ENCODE results near the gene NAALADL2. TPM values are rescaled to one million over a fixed set of nuclear protein-coding genes. Genes with fewer than 3 reads are reported as not detected.

The NAALADL2 gene
- total and polyA plus RNA-seq, 2 donors (not counting 1 experiment from before 2014, with no cell fraction given) = 8.8 to 11.6 TPM

GRCh38 chr3:175199961-175200360 lies 340.8 kb downstream of the NAALADL2 start:
- Histone ChIP-seq H3K4me2 (ENCODE audit: extremely low read depth, insufficient read depth, low read length) (no peak overlapping the region), H3K9ac (ENCODE audit: insufficient read depth, low read length) (no peak overlapping the region), H3K27me3 (ENCODE audit: control insufficient read depth, insufficient read depth, low read length) (no peaks in the 10 kb centered on the region), H3K9me3 (ENCODE audit: control insufficient read depth, insufficient read depth, low read depth, low read length) (no peaks in the 10 kb centered on the region), H4K20me1 (ENCODE audit: control insufficient read depth, extremely low read depth, insufficient read depth, low read length) (no peaks in the 10 kb centered on the region), H3K4me3 (replicated peaks in 1 of 4; ENCODE audit: control extremely low read depth in 1 of 4, insufficient read depth in 1 of 4, low read depth in 3 of 4, low read length in 4 of 4) (no peak overlapping the region), H3K36me3 (ENCODE audit: control insufficient read depth, insufficient read depth, low read length) (no peaks in the 10 kb centered on the region), H3K79me2 (ENCODE audit: control insufficient read depth, insufficient read depth, low read length) (no peaks in the 10 kb centered on the region), H3K27ac (ENCODE audit: insufficient read depth, low read length) (no peak overlapping the region), H3K4me1 (ENCODE audit: control insufficient read depth, extremely low read depth, insufficient read depth, low read length) (no peaks in the 10 kb centered on the region), H2AFZ (ENCODE audit: low read length) (no peak overlapping the region)
- peak in 1 of 2 donors; percentile 65 for DNase-seq (ENCODE audit: low read depth in 2 of 2)
- TF ChIP-seq CTCF (conservative IDR thresholded peaks at IDR 0.05 in 1 of 2, IDR thresholded peaks at IDR 0.05 in 1 of 2; ENCODE audit: low read depth in 1 of 2, low read length in 2 of 2) (no peak), EZH2 (IDR thresholded peaks at IDR 0.05; ENCODE audit: low read length, missing control alignments) (no peak)

DNA sequence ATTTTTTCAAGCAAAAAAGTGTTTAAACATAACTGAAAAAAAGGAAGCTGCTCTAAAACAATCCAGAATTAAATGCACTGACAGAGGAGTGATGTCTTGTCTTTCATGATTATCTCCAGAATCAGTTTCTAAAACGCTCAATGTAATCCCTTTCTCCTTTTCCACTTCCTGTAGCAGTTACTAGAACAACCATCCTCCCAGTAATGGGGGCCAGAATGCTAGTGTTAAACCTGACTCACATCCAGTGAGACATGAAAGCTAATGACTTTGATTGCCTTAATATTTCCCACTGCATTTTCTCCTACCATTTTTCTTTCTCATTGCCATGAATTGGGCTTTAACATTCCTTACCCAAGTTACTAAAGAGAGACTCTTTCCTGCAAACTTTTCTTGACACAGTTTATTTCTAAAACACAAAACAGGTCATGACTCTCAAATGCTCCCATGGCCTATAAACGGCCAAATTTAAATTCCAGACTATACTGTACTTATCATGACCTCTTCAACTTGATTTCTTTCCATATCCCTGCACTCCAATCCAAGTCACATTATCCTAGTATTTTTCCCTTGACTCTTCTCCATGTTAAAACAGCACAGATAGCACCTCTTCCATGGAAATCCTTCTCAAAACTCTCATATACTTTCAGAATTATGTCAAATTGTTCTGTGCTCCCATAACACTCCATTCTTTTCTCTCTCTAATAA lies 341.4 kb downstream of the NAALADL2 start:
- H2AFZ ChIP-seq (ENCODE audit: low read length) = no peak overlapping the region
- H3K27ac ChIP-seq (ENCODE audit: insufficient read depth, low read length) = no peak overlapping the region
- H3K27me3 ChIP-seq (ENCODE audit: control insufficient read depth, insufficient read depth, low read length) = no peaks in the 10 kb centered on the region
- H4K20me1 ChIP-seq (ENCODE audit: control insufficient read depth, extremely low read depth, insufficient read depth, low read length) = no peaks in the 10 kb centered on the region
- no peak overlapping the region for H3K9ac ChIP-seq (ENCODE audit: insufficient read depth, low read length)
- no peaks in the 10 kb centered on the region for H3K9me3 ChIP-seq (ENCODE audit: control insufficient read depth, insufficient read depth, low read depth, low read length)
- H3K36me3 ChIP-seq (ENCODE audit: control insufficient read depth, insufficient read depth, low read length) = no peaks in the 10 kb centered on the region
- H3K4me2 ChIP-seq (ENCODE audit: extremely low read depth, insufficient read depth, low read length) = no peak overlapping the region
- no peak for TF ChIP-seq CTCF (conservative IDR thresholded peaks at IDR 0.05 in 1 of 2, IDR thresholded peaks at IDR 0.05 in 1 of 2; ENCODE audit: low read depth in 1 of 2, low read length in 2 of 2)
- TF ChIP-seq EZH2 (IDR thresholded peaks at IDR 0.05; ENCODE audit: low read length, missing control alignments) = no peak
- H3K4me1 ChIP-seq (ENCODE audit: control insufficient read depth, extremely low read depth, insufficient read depth, low read length) = no peaks in the 10 kb centered on the region
- no peak overlapping the region for H3K4me3 ChIP-seq (replicated peaks in 1 of 4; ENCODE audit: control extremely low read depth in 1 of 4, insufficient read depth in 1 of 4, low read depth in 3 of 4, low read length in 4 of 4)
- no peaks in the 10 kb centered on the region for H3K79me2 ChIP-seq (ENCODE audit: control insufficient read depth, insufficient read depth, low read length)
- peak in 1 of 2 donors; percentile 28 for DNase-seq (ENCODE audit: low read depth in 2 of 2)

DNA sequence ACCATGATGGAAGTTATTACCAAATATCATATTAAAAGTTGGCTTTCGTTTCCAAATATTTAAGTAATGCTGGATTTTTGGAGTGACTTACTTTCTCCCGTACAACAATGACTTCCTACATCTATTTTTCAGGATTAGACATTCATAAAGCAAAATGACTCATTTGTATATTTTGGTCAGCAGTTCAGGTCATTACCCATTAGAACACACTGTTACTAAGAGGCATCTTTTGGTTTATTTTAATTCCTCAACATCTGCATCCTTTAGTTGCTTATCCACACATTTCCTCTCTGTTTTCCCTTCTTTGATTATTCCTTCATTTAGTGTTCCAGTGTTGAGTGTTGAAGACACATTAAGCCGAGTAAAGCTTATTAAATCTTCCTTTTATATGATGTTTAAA lies 348.2 kb downstream of the NAALADL2 start:
- H2AFZ ChIP-seq (ENCODE audit: low read length) = no peak overlapping the region
- DNase-seq (ENCODE audit: low read depth in 2 of 2) = peak; percentile 56 to 70
- H3K79me2 ChIP-seq (ENCODE audit: control insufficient read depth, insufficient read depth, low read length) = no peaks in the 10 kb centered on the region
- no peaks in the 10 kb centered on the region for H3K9me3 ChIP-seq (ENCODE audit: control insufficient read depth, insufficient read depth, low read depth, low read length)
- no peak overlapping the region for H3K4me2 ChIP-seq (ENCODE audit: extremely low read depth, insufficient read depth, low read length)
- H4K20me1 ChIP-seq (ENCODE audit: control insufficient read depth, extremely low read depth, insufficient read depth, low read length) = no peaks in the 10 kb centered on the region
- TF ChIP-seq EZH2 (IDR thresholded peaks at IDR 0.05; ENCODE audit: low read length, missing control alignments) (no peak), CTCF (conservative IDR thresholded peaks at IDR 0.05 in 1 of 2, IDR thresholded peaks at IDR 0.05 in 1 of 2; ENCODE audit: low read depth in 1 of 2, low read length in 2 of 2) (no peak)
- H3K4me1 ChIP-seq (ENCODE audit: control insufficient read depth, extremely low read depth, insufficient read depth, low read length) = no peaks in the 10 kb centered on the region
- H3K36me3 ChIP-seq (ENCODE audit: control insufficient read depth, insufficient read depth, low read length) = no peaks in the 10 kb centered on the region
- H3K27ac ChIP-seq (ENCODE audit: insufficient read depth, low read length) = no peak overlapping the region
- H3K4me3 ChIP-seq (replicated peaks in 1 of 4; ENCODE audit: control extremely low read depth in 1 of 4, insufficient read depth in 1 of 4, low read depth in 3 of 4, low read length in 4 of 4) = no peak overlapping the region
- H3K9ac ChIP-seq (ENCODE audit: insufficient read depth, low read length) = no peak overlapping the region
- no peaks in the 10 kb centered on the region for H3K27me3 ChIP-seq (ENCODE audit: control insufficient read depth, insufficient read depth, low read length)
